B cell (primary cell): ENCODE results near the gene KCNC1. TPM values are rescaled to one million over a fixed set of nuclear protein-coding genes. Genes with fewer than 3 reads are reported as not detected.

Experiments
- ATAC-seq: fragments of 200-7000 bp; cut with Tn5 transposase; one replicate; pipeline ENCODE4 v1.10.0; 2021; ENCODE audit warnings: low read depth, mild to moderate bottlenecking, moderate number of reproducible peaks, moderate library complexity
- CTCF ChIA-PET: fragments of 350-600 bp; sonication (Branson Sonifier 250); formaldehyde crosslinking; loops from one replicate; lab custom pipeline; 2021; ENCODE audit warnings: antibody characterized with exemption, inconsistent platforms; lab: Charles Lee
- POLR2A ChIA-PET: fragments of 350-600 bp; sonication (Branson Sonifier 250); formaldehyde crosslinking; loops from one replicate; lab custom pipeline; 2021; ENCODE audit warnings: antibody characterized with exemption; lab: Charles Lee
- DNase-seq: peaks from one replicate; pipeline ENCODE4 v3.0.0; 2013
- H2AFZ ChIP-seq: 2 replicates; pipeline ENCODE4 v1.6.1; 2012; ENCODE audit warnings: mild to moderate bottlenecking, low read depth, low read length; ENCODE audit not compliant: insufficient read depth, poor library complexity, severe bottlenecking
- H3K27ac ChIP-seq, 2 donors: 1 replicate in 1 of 2; 2 replicates in 1 of 2; pipeline ENCODE4 v1.5.1; 2012 to 2013; ENCODE audit warnings: low read length in 2 of 2, mild to moderate bottlenecking in 2 of 2, moderate library complexity in 1 of 2
- H3K27me3 ChIP-seq, 4 experiments: fragments of 200-600 bp in 1 of 4; sonication (generic) in 1 of 4; replicated peaks in 1 of 4; 1 replicate in 2 of 4; 2 replicates in 2 of 4; pipeline versions ENCODE4 v1.6.1 to v1.7.0; 2013 to 2016; ENCODE audit warnings: low read length in 3 of 4, mild to moderate bottlenecking in 2 of 4, mixed read lengths in 1 of 4, moderate library complexity in 1 of 4; ENCODE audit not compliant: insufficient read depth in 4 of 4, control insufficient read depth in 3 of 4; ENCODE audit errors: control extremely low read depth in 1 of 4
- H3K36me3 ChIP-seq, 2 experiments: replicated peaks in 1 of 2; 1 replicate in 1 of 2; 2 replicates in 1 of 2; pipeline versions ENCODE4 v1.6.1 to v1.7.1; 2013; ENCODE audit warnings: low read length in 1 of 2; ENCODE audit not compliant: insufficient read depth in 2 of 2, control insufficient read depth in 1 of 2; ENCODE audit errors: control extremely low read depth in 1 of 2, extremely low read depth in 1 of 2
- H3K4me1 ChIP-seq, 2 donors: fragments of 200-600 bp in 1 of 2; sonication (generic) in 1 of 2; 1 replicate in 1 of 2; 2 replicates in 1 of 2; pipeline versions ENCODE4 v1.5.1 to v1.6.1; 2013 to 2017; ENCODE audit warnings: low read length in 2 of 2; ENCODE audit not compliant: control insufficient read depth in 2 of 2, insufficient read depth in 2 of 2
- H3K4me2 ChIP-seq: replicated peaks from 2 replicates; pipeline ENCODE3; 2012; ENCODE audit warnings: mild to moderate bottlenecking, low read depth, low read length; ENCODE audit not compliant: poor library complexity, severe bottlenecking
- H3K4me3 ChIP-seq, 5 experiments: fragments of 200-600 bp in 1 of 5; sonication (generic) in 1 of 5; 1 replicate in 3 of 5; 2 replicates in 2 of 5; pipeline versions ENCODE4 v1.5.1 to v1.7.0; 2011 to 2016; ENCODE audit warnings: low read length in 4 of 5, mild to moderate bottlenecking in 4 of 5, low read depth in 2 of 5, control low read depth in 1 of 5, moderate library complexity in 1 of 5; ENCODE audit not compliant: insufficient read depth in 1 of 5; ENCODE audit errors: control extremely low read depth in 1 of 5, extremely low read depth in 1 of 5
- H3K79me2 ChIP-seq: fragments of 200-600 bp; sonication (generic); one replicate; pipeline ENCODE4 v1.6.0; 2016; ENCODE audit warnings: low read length; ENCODE audit not compliant: control insufficient read depth, insufficient read depth
- H3K9ac ChIP-seq: fragments of 200-600 bp; sonication (generic); 2 replicates; pipeline ENCODE4 v1.6.1; 2017; ENCODE audit warnings: mild to moderate bottlenecking, low read length, moderate library complexity
- H3K9me3 ChIP-seq, 3 donors: one replicate each; pipeline versions ENCODE4 v1.6.1 to v1.7.1; 2013; ENCODE audit warnings: low read length in 2 of 3; ENCODE audit not compliant: control insufficient read depth in 2 of 3, insufficient read depth in 1 of 3; ENCODE audit errors: control extremely low read depth in 1 of 3
- H4K20me1 ChIP-seq: 2 replicates; pipeline ENCODE4 v1.6.0; 2012; ENCODE audit warnings: mild to moderate bottlenecking, low read length; ENCODE audit not compliant: insufficient read depth, control insufficient read depth, poor library complexity, severe bottlenecking
- H3K27ac Mint-ChIP-seq: one replicate; pipeline ENCODE4 v1.8.0; 2021; ENCODE audit warnings: mixed read lengths
- H3K27me3 Mint-ChIP-seq: one replicate; pipeline ENCODE4 v1.8.0; 2021; ENCODE audit warnings: mixed read lengths
- H3K4me1 Mint-ChIP-seq: one replicate; pipeline ENCODE4 v1.8.0; 2021; ENCODE audit warnings: mixed read lengths
- H3K4me3 Mint-ChIP-seq: one replicate; pipeline ENCODE4 v1.8.0; 2021; ENCODE audit warnings: mixed read lengths
- H3K9me3 Mint-ChIP-seq: one replicate; pipeline ENCODE4 v1.8.0; 2022; ENCODE audit warnings: mixed read lengths; ENCODE audit not compliant: insufficient read depth
- CTCF ChIP-seq: fragments of 200-600 bp; IDR thresholded peaks from one replicate; pipeline ENCODE4 v1.8.0; 2022; ENCODE audit warnings: antibody characterized with exemption, mild to moderate bottlenecking
- EZH2 ChIP-seq: IDR thresholded peaks from 2 replicates; pipeline ENCODE4 v1.6.1; 2012; ENCODE audit warnings: borderline replicate concordance, low read depth, mild to moderate bottlenecking, moderate library complexity, low read length; ENCODE audit not compliant: insufficient read depth, poor library complexity, severe bottlenecking
- WGBS: methylation state at CpG from one replicate; pipeline ENCODE4 v1.1.5; 2013; ENCODE audit warnings: missing lambda C conversion rate; ENCODE audit not compliant: insufficient coverage; 5-methylcytosine and 5-hydroxymethylcytosine counted together
- intact Hi-C: fragments of 100-400 bp; cut with micrococcal nuclease; formaldehyde crosslinking; loops from one replicate; pipeline ENCODE4 v1.10.0; 2022
- polyA plus RNA-seq: library from polyadenylated mRNA; depleted of rRNA; stranded (reverse); fragments of >200 nt; gene quantifications from 2 replicates; pipeline ENCODE4 v1.2.3, GENCODE V29; 2012
- total RNA-seq, 2 donors: library from RNA; stranded (reverse); fragments of 120-200 nt in 1 of 2; gene quantifications; 1 replicate in 1 of 2; 2 replicates in 1 of 2; pipeline versions ENCODE4 v1.2.3 to v1.2.4, GENCODE V29; 2013 to 2022

The KCNC1 gene
- total and polyA plus RNA-seq, 2 donors (not counting 1 experiment from before 2014, with no cell fraction given) = not detected

GRCh38 chr11:17695454-17696441, 38.8 kb upstream of the KCNC1 start:
- H3K79me2 ChIP-seq = no peaks in the 10 kb centered on the region
- no peaks in the 10 kb centered on the region for H3K4me1 ChIP-seq
- ChIA-PET POLR2A (no interaction called here), CTCF (no interaction called here)
- no peak overlapping the region for H3K9ac ChIP-seq
- ATAC-seq = no peak
- WGBS = 13% methylated on average over 63 of the region's 68 CpGs
- no peaks in the 10 kb centered on the region for H4K20me1 ChIP-seq
- Mint-ChIP-seq H3K4me3 (no peak overlapping the region), H3K27ac (no peak overlapping the region), H3K4me1 (peaks cover 4% of the 10 kb centered on the region), H3K9me3 (no peaks in the 10 kb centered on the region), H3K27me3 (peaks cover 50% of the 10 kb centered on the region)
- H3K9me3 ChIP-seq = no peaks in the 10 kb centered on the region
- intact Hi-C loops = no loop called here
- no peak overlapping the region for H3K4me2 ChIP-seq
- TF ChIP-seq CTCF (no peak), EZH2 (no peak)
- H3K36me3 ChIP-seq = no peaks in the 10 kb centered on the region
- DNase-seq = no peak
- peaks cover 0 to 45% (median 10%) of the 10 kb centered on the region in 4 experiments for H3K27me3 ChIP-seq
- H3K4me3 ChIP-seq = no peak overlapping the region
- H3K27ac ChIP-seq = no peak overlapping the region
- no peak overlapping the region for H2AFZ ChIP-seq

GRCh38 chr11:17696741-17697140, 37.8 kb upstream of the KCNC1 start:
- TF ChIP-seq CTCF (no peak), EZH2 (no peak)
- CTCF ChIA-PET = no interaction called here
- H3K27me3 Mint-ChIP-seq = peaks cover 50% of the 10 kb centered on the region
- no peaks in the 10 kb centered on the region for H3K9me3 Mint-ChIP-seq
- peaks cover 0 to 45% (median 8%) of the 10 kb centered on the region in 4 experiments for H3K27me3 ChIP-seq
- no peak overlapping the region for H2AFZ ChIP-seq
- intact Hi-C loops = no loop called here
- no peak for DNase-seq
- H3K9me3 ChIP-seq = no peaks in the 10 kb centered on the region
- H3K4me2 ChIP-seq = no peak overlapping the region
- no peak overlapping the region for H3K9ac ChIP-seq
- WGBS = 72% methylated on average over 5 of the region's 5 CpGs
- H3K27ac ChIP-seq = no peak overlapping the region
- no peaks in the 10 kb centered on the region for H4K20me1 ChIP-seq
- POLR2A ChIA-PET = no interaction called here
- no peaks in the 10 kb centered on the region for H3K36me3 ChIP-seq
- no peak overlapping the region for H3K4me3 ChIP-seq
- ATAC-seq = no peak
- no peaks in the 10 kb centered on the region for H3K79me2 ChIP-seq
- no peaks in the 10 kb centered on the region for H3K4me1 ChIP-seq
- peaks cover 4% of the 10 kb centered on the region for H3K4me1 Mint-ChIP-seq
- no peak overlapping the region for H3K4me3 Mint-ChIP-seq
- H3K27ac Mint-ChIP-seq = no peak overlapping the region
